SK-N-SH treated with all-trans-retinoic acid at 6 μM for 48 hours (cell line): ENCODE measurements around the gene PGS1.

Experiments used
- ATAC-seq: fragments of 200-7000 bp; cut with Tn5 transposase; 3 replicates; pipeline ENCODE4 v1.9.1; 2020; ENCODE audit warnings: mild to moderate bottlenecking, moderate library complexity
- ARNTL ChIP-seq: fragments of 450-650 bp; formaldehyde crosslinking; IDR thresholded peaks from 2 replicates; pipeline ENCODE4 v1.5.0; 2020; ENCODE audit warnings: low read depth, mild to moderate bottlenecking, moderate library complexity, borderline replicate concordance
- BACH2 ChIP-seq: fragments of 250-450 bp; sonication (Bioruptor Pico); IDR thresholded peaks from 2 replicates; pipeline ENCODE4 v1.9.0; 2021; ENCODE audit warnings: mild to moderate bottlenecking, borderline replicate concordance
- CSDC2 ChIP-seq: fragments of 250-450 bp; sonication (Bioruptor Pico); IDR thresholded peaks from 2 replicates; pipeline ENCODE4 v1.5.0; 2020; ENCODE audit warnings: mild to moderate bottlenecking, moderate library complexity
- ESRRG ChIP-seq: fragments of 250-450 bp; sonication (Bioruptor Pico); IDR thresholded peaks from 2 replicates; pipeline ENCODE4 v1.6.1; 2021; ENCODE audit warnings: mild to moderate bottlenecking
- GLIS3 ChIP-seq: fragments of 250-450 bp; sonication (Bioruptor Pico); IDR thresholded peaks from 2 replicates; pipeline ENCODE4 v1.5.0; 2020; ENCODE audit warnings: mild to moderate bottlenecking, moderate library complexity
- ISL1 ChIP-seq: fragments of 250-450 bp; sonication (Bioruptor Pico); IDR thresholded peaks from 2 replicates; pipeline ENCODE4 v2.1.2; 2022; ENCODE audit warnings: mild to moderate bottlenecking, moderate library complexity
- OSR1 ChIP-seq: fragments of 250-450 bp; sonication (Bioruptor Pico); IDR thresholded peaks from 2 replicates; pipeline ENCODE4 v1.8.0; 2022; ENCODE audit warnings: moderate library complexity, mild to moderate bottlenecking, inconsistent platforms
- PPARA ChIP-seq: fragments of 250-450 bp; sonication (Bioruptor Pico); IDR thresholded peaks from 2 replicates; pipeline ENCODE4 v1.5.0; 2020; ENCODE audit warnings: mild to moderate bottlenecking, borderline replicate concordance
- RARB ChIP-seq: fragments of 250-450 bp; sonication (Bioruptor Pico); IDR thresholded peaks from 2 replicates; pipeline ENCODE4 v1.8.0; 2021; ENCODE audit warnings: mild to moderate bottlenecking, moderate library complexity
- SNAI2 ChIP-seq: fragments of 250-450 bp; sonication (Bioruptor Pico); IDR thresholded peaks from 2 replicates; pipeline ENCODE4 v1.5.0; 2020; ENCODE audit warnings: mild to moderate bottlenecking, moderate library complexity
- TCF4 ChIP-seq: fragments of 250-450 bp; sonication (Bioruptor Pico); IDR thresholded peaks from 2 replicates; pipeline ENCODE4 v1.8.0; 2021; ENCODE audit warnings: mild to moderate bottlenecking, moderate library complexity, borderline replicate concordance
- TOX ChIP-seq: fragments of 250-450 bp; sonication (Bioruptor Pico); IDR thresholded peaks from 2 replicates; pipeline ENCODE4 v1.8.0; 2021; ENCODE audit warnings: mild to moderate bottlenecking, moderate library complexity, borderline replicate concordance
- ZC3H10 ChIP-seq: fragments of 250-450 bp; sonication (Bioruptor Pico); IDR thresholded peaks from 2 replicates; pipeline ENCODE4 v1.5.1; 2021; ENCODE audit warnings: mild to moderate bottlenecking, moderate library complexity
- ZFP3 ChIP-seq: fragments of 250-450 bp; sonication (Bioruptor Pico); IDR thresholded peaks from 2 replicates; pipeline ENCODE4 v1.5.0; 2020; ENCODE audit warnings: mild to moderate bottlenecking, moderate library complexity
- ZFP30 ChIP-seq: fragments of 450-650 bp; formaldehyde crosslinking; IDR thresholded peaks from 2 replicates; pipeline ENCODE4 v1.5.0; 2022; ENCODE audit warnings: mild to moderate bottlenecking, moderate library complexity
- ZNF565 ChIP-seq: fragments of 450-650 bp; formaldehyde crosslinking; conservative IDR thresholded peaks from 2 replicates; pipeline ENCODE4 v1.5.0; 2020; ENCODE audit warnings: low read depth, mild to moderate bottlenecking, moderate library complexity
- ZNF70 ChIP-seq: fragments of 450-650 bp; formaldehyde crosslinking; IDR thresholded peaks from 2 replicates; pipeline ENCODE4 v1.5.0; 2020; ENCODE audit warnings: mild to moderate bottlenecking, moderate library complexity
- ZNF8 ChIP-seq: fragments of 450-650 bp; formaldehyde crosslinking; IDR thresholded peaks from 2 replicates; pipeline ENCODE4 v1.5.0; 2020; ENCODE audit warnings: mild to moderate bottlenecking, moderate library complexity
- TF ChIP-seq, protein P1 (sequence below): fragments of 250-450 bp; sonication (Bioruptor Pico); IDR thresholded peaks from 2 replicates; pipeline ENCODE4 v1.8.0; 2021; ENCODE audit warnings: low read depth, mild to moderate bottlenecking, moderate library complexity, borderline replicate concordance
- TF ChIP-seq, protein P2 (sequence below): fragments of 250-450 bp; sonication (Bioruptor Pico); IDR thresholded peaks from 2 replicates; pipeline ENCODE4 v1.8.0; 2020; ENCODE audit warnings: mild to moderate bottlenecking, moderate library complexity, borderline replicate concordance
- TF ChIP-seq, protein P3 (sequence below): fragments of 250-450 bp; sonication (Bioruptor Pico); IDR thresholded peaks from 2 replicates; pipeline ENCODE4 v1.5.1; 2020; ENCODE audit warnings: low read depth, mild to moderate bottlenecking, moderate library complexity

PGS1 gene

DNA sequence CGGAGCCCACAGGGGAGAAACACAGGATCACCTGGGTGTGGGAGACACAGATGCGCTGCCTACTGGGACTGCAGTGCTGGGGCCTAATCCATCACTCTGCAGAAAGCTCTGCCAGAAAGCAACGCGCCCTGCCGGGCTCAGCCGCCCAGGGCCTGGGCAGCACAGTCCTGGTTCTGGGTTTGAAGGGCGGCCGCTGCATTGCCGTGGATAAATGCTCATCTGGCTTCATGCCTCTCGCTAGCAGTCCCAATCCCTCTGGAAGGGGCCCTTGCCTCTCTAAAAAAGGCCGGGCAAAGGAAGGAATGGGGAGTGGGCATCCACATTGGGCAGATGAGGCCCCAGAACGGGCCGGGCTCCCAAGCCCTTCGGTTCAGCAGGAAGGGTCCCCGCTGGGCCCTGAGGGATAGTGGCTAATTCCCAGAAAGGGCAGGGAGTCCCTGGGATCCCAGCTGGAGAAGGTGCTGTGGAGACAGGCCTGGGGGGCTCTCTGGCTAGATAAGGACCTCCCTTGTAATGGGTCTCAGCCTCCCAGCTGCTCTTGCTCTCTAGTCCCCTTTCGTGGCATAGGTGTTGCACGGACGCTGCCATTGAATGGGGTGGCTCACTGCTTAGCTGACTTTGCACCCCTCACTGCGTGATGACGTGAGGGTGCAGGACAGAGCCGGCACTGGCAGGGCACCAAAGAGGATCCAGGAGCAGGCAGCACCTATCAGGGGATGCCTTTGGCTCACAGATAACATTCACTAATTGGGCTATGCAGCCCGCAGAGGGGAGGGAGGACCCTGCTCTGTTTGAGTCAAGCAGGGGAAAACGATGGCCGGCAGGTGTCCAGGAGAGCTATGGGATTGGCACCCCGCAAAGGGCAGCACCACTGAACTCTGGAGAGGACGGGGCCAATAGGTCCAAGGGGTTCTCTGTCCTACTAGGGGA lies 88.6 kb downstream of the PGS1 start:
- TF ChIP-seq, protein P1, sequence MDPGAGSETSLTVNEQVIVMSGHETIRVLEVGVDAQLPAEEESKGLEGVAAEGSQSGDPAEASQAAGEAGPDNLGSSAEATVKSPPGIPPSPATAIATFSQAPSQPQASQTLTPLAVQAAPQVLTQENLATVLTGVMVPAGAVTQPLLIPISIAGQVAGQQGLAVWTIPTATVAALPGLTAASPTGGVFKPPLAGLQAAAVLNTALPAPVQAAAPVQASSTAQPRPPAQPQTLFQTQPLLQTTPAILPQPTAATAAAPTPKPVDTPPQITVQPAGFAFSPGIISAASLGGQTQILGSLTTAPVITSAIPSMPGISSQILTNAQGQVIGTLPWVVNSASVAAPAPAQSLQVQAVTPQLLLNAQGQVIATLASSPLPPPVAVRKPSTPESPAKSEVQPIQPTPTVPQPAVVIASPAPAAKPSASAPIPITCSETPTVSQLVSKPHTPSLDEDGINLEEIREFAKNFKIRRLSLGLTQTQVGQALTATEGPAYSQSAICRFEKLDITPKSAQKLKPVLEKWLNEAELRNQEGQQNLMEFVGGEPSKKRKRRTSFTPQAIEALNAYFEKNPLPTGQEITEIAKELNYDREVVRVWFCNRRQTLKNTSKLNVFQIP: no peak
- TF ChIP-seq ZFP30 (CRISPR knock-in tag) (no peak), TOX (CRISPR knock-in tag) (no peak), RARB (no peak), ZNF70 (CRISPR knock-in tag) (no peak), CSDC2 (CRISPR knock-in tag) (no peak), ZC3H10 (CRISPR knock-in tag) (no peak), PPARA (CRISPR knock-in tag) (no peak), SNAI2 (CRISPR knock-in tag) (no peak), ZNF8 (CRISPR knock-in tag) (no peak), TCF4 (CRISPR knock-in tag) (no peak), ESRRG (no peak), ZFP3 (CRISPR knock-in tag) (no peak), GLIS3 (CRISPR knock-in tag) (no peak)
- ATAC-seq: no peak

DNA sequence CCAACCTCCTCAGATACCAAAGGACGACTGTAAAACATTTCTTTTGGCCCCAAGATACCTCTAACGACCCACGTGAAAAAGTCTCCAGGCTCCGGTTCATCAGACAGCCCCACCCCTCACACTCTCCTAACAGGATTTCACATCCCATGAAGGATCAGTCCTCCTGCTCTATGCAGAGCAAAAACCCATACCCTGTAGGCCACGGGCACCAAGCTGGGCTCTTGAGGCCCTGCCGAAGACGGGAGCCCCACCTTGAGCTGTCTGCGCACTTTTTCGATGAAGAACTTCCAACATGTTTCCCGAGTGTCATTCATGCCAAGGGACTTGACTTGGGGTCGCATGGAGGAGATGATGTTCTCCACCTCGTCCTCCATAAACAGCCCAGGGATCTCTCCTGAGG lies 89.9 kb downstream of the PGS1 start:
- no peak for TF ChIP-seq BACH2 (CRISPR knock-in tag)
- TF ChIP-seq ZNF565 (CRISPR knock-in tag): no peak
- TF ChIP-seq RARB: no peak
- no peak for TF ChIP-seq SNAI2 (CRISPR knock-in tag)
- no peak for TF ChIP-seq OSR1 (CRISPR knock-in tag)
- no peak for TF ChIP-seq ZFP30 (CRISPR knock-in tag)
- TF ChIP-seq, protein P2, sequence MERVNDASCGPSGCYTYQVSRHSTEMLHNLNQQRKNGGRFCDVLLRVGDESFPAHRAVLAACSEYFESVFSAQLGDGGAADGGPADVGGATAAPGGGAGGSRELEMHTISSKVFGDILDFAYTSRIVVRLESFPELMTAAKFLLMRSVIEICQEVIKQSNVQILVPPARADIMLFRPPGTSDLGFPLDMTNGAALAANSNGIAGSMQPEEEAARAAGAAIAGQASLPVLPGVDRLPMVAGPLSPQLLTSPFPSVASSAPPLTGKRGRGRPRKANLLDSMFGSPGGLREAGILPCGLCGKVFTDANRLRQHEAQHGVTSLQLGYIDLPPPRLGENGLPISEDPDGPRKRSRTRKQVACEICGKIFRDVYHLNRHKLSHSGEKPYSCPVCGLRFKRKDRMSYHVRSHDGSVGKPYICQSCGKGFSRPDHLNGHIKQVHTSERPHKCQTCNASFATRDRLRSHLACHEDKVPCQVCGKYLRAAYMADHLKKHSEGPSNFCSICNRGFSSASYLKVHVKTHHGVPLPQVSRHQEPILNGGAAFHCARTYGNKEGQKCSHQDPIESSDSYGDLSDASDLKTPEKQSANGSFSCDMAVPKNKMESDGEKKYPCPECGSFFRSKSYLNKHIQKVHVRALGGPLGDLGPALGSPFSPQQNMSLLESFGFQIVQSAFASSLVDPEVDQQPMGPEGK (CRISPR knock-in tag): no peak
- TF ChIP-seq GLIS3 (CRISPR knock-in tag): no peak
- TF ChIP-seq ESRRG: no peak
- TF ChIP-seq PPARA (CRISPR knock-in tag): no peak
- TF ChIP-seq, protein P1: no peak
- no peak for TF ChIP-seq ZNF70 (CRISPR knock-in tag)
- TF ChIP-seq ARNTL (CRISPR knock-in tag): no peak
- TF ChIP-seq TOX (CRISPR knock-in tag): no peak
- no peak for TF ChIP-seq ZFP3 (CRISPR knock-in tag)
- TF ChIP-seq, protein P3, sequence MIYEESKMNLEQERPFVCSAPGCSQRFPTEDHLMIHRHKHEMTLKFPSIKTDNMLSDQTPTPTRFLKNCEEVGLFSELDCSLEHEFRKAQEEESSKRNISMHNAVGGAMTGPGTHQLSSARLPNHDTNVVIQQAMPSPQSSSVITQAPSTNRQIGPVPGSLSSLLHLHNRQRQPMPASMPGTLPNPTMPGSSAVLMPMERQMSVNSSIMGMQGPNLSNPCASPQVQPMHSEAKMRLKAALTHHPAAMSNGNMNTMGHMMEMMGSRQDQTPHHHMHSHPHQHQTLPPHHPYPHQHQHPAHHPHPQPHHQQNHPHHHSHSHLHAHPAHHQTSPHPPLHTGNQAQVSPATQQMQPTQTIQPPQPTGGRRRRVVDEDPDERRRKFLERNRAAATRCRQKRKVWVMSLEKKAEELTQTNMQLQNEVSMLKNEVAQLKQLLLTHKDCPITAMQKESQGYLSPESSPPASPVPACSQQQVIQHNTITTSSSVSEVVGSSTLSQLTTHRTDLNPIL (CRISPR knock-in tag): no peak
- ATAC-seq: no peak

DNA sequence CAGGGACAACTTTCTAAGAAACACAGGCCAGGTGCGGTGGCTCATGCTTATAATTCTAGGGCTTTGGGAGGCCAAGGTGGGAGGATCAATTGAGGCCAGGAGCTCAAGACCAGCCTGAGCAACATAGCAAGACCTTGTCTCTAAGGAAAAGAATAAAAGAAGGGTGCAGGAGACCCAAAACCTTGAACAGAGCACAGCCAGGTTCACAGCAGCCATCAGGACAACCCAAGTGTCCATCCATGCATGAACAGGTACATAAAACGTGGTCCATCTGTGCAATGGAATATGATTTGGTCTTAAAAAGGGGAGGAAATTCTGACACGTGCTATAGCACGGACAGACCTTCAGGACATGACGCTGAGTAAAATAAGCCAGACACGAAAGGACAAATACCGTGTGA lies 91.0 kb downstream of the PGS1 start:
- ATAC-seq: no peak
- no peak for TF ChIP-seq ISL1
- no peak for TF ChIP-seq ZC3H10 (CRISPR knock-in tag)
- no peak for TF ChIP-seq ZFP3 (CRISPR knock-in tag)
- no peak for TF ChIP-seq ARNTL (CRISPR knock-in tag)
- no peak for TF ChIP-seq CSDC2 (CRISPR knock-in tag)
- no peak for TF ChIP-seq ZNF8 (CRISPR knock-in tag)
- no peak for TF ChIP-seq SNAI2 (CRISPR knock-in tag)
- TF ChIP-seq ZNF70 (CRISPR knock-in tag): no peak
- no peak for TF ChIP-seq TCF4 (CRISPR knock-in tag)
- TF ChIP-seq, protein P1: no peak
